ENCODE results near the gene XIAP.
"Not testable (repeated sequence)": the region's sequence is repeated elsewhere in the genome, so short reads cannot be mapped to it uniquely, and the experiment has no call there.

XIAP gene

DNA sequence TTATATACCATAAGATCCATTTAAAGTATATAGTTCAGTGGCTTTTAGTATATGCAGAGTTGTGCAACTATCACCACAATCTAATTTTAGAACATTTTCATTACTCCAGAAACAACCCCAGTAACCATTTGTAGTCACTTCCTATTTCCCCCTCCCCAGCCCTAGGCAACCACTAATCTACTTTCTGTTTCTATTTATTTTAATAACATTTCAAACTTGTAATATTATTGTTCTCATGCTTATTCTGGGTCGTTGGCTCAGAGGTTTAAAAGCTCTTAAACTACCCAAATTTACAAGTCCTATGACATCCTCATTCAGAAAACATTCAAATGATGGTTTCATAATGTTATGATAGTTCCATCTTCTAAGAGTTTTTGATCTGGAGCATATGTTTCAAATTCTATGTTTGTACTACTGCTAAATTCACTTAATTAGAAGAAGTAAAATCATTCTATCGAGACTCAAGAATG lies 18.4 kb downstream of the XIAP start:
- no peak for DNase-seq

DNA sequence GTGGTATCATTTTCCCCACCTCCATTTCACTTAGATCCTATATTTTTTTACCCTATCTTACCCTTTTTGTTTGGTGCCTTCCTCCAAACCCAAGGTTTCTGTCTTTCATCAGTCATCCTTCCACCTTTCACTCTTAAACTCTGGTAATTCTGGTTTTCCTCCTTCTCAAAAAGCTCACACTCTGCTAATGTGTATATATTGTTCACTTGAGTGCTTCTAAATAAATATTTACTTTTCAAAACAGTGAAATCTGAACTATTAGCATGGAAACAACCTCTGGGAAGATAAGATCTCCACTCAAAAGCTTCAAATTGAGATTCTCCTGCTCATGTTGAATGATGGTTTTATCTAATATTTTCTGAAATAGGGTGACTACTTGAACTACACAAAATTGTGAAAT lies 21.5 kb downstream of the XIAP start:
- DNase-seq = no peak

DNA sequence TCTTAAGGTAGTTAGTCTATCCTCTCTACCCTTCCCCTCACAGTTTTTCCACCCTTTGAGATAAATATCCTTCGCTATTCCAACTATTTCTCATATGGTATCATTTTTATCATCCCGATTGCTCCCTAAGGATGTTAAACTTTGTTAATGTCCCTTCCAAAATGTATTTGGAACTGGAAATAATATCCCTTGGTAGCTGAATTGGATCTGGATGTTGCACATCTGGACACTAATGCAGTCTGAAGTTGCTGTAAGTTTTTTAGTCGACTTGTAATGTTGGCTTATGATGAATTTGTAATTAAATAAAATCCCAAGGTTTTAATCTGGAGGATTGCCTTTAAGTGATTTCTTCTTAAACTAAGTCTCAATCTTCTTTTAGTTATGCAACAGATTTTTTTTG lies 22.5 kb downstream of the XIAP start:
- DNase-seq = no peak

DNA sequence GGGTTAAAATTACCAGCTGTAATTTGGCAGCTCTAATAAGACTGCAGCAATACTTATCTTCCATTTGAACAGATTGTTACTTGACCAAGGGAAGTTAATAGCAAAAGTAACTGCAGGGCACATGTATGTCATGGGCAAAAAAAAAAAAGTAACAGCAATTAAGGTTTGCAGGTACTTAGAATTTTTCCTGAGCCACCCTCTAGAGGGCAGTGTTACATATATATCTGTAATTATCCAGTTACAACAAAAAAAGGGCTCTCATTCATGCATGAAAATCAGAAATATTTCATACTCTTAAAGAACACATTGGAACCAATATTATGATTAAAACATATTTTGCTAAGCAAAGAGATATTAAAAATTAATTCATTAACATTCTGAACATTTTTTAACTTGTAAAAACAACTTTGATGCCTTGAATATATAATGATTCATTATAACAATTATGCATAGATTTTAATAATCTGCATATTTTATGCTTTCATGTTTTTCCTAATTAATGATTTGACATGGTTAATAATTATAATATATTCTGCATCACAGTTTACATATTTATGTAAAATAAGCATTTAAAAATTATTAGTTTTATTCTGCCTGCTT lies 25.1 kb downstream of the XIAP start:
- DNase-seq = peak; percentile 8

DNA sequence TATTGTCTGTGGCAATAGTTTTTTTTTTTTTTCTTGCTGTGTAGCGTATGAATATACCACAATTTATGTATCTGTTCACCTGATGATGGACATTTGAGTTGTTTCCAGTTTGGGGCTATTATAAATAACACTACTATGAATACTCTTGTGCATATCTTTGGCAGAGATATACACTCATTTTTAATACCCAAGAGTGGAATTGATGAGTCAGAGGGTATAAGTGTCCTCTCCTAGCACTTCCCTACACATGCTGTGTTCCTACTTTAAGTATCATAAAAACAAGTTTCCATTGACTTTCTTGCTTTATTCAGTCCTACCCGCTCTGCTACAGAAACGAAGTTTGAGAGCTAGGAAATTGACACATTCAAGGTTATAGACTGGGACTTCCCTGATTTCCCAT lies 39.8 kb downstream of the XIAP start:
- no peak for DNase-seq

DNA sequence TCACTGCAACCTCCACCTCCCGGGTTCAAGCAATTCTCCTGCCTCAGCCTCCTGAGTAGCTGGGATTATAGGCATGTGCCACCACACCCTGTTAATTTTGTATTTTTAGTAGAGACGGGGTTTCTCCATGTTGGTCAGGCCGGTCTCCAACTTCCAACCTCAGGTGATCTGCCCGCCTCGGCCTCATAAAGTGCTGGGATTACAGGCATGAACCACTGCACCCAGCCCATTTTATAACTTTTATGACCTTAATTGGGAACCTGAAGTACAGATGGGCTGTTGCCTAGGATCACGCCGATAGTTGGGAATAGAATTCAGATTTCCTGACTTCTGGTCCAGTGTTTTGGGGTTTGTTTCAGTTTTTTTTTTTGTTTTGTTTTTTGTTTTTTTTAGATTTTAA lies 43.4 kb downstream of the XIAP start:
- not testable (repeated sequence) for DNase-seq

DNA sequence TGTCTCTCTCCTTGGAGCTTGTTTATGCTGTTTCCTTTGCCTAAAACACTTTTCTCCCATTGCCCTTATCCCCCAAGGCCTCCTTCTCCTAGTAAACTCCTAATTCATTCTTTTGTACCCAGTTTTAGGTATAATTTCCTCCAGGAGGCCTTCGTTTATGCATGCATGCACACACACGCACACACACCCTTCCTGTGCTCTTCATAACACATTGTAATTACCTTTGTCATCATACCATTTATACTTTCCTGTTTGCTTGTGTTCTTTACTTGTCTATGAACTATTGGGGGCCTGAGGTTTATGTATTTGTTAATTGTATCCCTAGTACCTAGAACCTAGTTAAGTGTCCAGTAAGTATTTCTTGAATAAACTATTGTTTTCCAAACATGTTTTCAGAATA lies 45.5 kb downstream of the XIAP start:
- DNase-seq = no peak

DNA sequence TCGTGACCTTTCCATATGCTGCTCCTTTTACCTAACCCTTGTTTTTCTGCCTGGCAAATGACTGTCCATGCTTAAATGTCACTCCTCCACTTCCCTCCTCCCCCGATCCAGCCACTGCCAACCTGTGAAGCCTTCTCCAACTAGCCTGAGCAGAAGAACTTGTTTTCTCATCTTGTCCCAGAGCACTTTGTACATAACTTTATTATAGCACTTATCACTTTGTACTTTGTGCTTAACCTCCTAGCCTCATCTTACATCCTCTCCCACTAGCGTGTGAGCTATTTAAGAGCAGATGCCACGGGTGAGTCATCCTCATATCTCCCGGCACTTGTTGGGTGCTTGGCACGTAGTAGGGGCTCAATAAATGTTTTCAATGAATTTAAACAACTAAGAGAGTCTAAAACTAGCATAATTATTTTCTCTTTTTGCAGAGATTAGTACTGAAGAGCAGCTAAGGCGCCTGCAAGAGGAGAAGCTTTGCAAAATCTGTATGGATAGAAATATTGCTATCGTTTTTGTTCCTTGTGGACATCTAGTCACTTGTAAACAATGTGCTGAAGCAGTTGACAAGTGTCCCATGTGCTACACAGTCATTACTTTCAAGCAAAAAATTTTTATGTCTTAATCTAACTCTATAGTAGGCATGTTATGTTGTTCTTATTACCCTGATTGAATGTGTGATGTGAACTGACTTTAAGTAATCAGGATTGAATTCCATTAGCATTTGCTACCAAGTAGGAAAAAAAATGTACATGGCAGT lies 46.9 kb downstream of the XIAP start:
- no peak for DNase-seq

DNA sequence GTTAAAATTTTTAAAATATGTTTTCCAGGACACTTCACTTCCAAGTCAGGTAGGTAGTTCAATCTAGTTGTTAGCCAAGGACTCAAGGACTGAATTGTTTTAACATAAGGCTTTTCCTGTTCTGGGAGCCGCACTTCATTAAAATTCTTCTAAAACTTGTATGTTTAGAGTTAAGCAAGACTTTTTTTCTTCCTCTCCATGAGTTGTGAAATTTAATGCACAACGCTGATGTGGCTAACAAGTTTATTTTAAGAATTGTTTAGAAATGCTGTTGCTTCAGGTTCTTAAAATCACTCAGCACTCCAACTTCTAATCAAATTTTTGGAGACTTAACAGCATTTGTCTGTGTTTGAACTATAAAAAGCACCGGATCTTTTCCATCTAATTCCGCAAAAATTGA lies 49.7 kb downstream of the XIAP start:
- DNase-seq = no peak

DNA sequence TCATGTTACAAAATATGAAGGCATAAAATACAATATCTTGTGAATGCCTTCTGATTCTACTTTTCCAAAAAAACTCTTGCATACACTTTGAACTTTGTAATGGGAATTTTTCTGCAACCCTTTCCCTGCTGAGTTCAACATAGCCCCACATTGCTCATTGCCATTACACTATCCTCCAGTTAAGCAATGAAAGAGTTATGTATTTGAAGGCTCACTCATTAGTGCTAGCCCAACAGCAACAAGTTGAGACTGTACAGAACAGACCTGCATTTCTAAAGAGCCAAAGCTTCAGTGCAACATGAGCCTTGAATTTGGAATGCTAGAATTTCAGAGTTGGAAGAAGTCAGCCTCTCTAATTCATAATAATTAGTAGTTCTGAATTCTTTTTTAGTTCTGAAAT lies 57.2 kb downstream of the XIAP start:
- DNase-seq = no peak

DNA sequence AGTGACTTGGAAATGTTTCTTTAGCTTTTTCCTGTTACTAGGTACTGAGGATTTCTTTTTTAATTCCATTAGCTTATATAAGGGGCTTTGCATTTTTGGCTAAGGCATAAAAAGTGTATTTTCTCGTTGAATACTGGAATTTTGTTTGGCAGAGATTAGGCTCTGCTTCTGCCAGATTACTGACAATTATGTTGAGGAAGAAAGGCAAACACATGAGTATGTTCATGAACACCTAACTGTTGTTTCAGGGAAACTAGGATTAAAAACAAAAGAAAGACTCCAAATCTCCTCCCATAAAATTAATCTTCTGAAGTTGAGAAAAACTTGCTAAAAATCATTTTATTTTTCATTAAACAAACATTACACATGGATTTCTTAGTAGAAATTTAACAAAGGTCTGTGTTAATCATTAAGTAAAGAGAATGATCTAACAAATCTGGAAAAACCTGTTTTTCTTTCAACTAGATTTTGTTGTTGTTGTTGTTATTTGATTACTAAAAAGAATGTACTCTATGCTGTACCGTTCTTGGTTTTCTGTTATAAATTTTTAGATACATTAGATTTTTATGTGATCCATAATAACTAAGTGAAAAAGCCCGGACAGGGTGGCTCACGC lies 58.4 kb downstream of the XIAP start:
- DNase-seq = no peak

DNA sequence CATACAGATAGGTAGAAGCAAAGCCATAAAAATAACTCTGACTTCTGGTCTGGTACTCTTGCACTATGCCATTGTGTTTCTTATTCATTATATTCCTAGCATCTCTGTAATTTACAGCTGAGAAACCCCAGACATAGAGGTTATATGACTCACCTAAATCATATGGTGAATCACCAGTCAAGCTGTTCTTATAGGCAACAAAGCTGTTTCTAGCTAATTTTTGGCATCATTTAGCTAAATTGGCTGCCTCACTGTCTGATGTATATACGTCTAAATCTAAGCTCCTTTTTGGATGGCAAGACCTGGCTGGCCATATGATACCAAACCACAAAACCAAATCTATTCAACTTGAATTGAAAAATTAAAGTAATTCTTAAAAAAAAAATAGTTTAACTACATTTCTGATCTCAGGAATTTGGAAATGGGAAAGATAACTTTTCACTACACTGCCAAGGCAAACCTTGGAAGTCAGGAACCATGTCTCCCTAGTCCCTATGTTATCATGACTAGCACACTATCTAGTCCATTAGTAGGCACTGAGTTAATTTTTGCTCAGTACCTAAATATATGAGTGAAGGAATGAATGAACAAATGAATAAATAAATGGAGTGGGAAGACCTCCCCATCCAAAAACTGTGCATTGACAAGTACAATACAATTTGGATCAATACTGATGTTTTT lies 60.4 kb downstream of the XIAP start:
- DNase-seq = no peak

DNA sequence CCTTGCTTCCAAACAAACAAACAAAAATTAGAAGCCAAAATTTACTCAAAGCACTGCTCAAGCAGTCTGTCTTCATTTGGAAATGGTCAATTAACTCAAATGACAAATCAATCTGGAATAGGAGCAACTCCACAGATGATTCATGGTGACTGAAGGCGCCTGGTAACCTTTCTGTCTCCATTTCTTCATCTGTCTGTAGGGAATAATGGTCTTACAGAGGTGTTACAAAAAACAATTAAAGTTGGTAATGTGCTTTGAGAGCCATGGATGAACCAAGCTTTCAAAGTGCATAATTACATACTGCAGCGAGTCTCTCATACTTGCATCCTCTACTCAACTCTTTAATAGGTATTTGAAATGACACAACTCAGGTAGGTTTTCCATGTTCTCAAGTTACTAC lies 63.4 kb downstream of the XIAP start:
- DNase-seq = no peak

DNA sequence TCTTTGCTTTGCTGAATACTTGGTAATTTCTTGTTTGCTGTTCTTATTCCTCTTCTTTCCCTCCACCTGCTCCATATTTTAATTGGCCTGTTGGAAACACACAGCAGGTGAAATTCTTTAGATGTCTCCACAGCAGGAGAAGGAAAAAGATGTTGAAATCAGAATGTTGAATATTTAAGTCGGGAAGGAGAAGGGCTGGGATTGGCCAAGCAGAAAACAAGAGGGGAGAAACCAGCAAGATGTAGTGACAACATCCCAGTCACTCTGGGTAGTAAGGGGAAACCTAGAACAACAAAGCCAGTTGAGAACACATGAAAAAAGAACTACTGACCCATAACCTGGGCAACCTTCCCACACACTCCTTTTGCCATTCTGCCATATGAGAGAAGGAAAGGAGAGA lies 64.3 kb downstream of the XIAP start:
- no peak for DNase-seq

DNA sequence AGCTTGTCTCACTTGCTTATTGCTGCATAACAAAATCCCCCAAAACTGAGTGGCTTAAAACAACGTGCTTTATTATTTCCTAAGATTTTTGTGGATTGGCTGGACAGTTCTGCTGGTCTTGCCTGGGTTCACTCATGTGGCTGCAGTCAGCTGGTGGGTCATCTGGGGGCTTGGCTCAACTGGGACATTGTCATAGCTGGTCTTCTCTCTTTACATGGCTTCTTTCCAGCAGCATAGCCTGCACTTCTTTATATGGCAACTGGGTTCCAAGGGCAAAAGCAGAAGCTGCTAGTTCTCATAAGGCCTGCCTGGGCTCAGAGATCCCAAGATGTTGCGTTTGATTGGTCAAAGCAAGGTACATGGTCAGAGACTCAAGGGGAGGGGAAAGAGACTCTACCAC lies 68.0 kb downstream of the XIAP start:
- DNase-seq = no peak

DNA sequence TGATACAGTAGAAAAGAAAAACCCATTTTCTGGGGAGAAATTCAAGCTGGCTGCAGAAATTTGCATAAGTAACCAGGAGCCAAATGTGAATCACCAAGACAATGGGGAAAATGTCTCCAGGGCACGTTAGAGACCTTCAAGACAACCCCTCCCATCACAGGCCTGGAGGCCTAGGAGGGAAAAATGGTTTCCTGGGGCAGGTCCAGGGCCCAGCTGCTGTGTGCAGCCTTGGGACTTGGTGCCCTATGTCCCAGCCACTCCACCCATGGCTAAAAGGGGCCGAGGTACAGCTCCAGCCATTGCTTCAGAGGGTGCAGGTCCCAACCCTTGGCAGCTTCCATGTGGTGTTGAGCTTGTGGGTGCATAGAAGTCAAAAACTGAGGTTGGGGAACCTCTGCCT lies 72.2 kb downstream of the XIAP start:
- DNase-seq = not testable (repeated sequence)

DNA sequence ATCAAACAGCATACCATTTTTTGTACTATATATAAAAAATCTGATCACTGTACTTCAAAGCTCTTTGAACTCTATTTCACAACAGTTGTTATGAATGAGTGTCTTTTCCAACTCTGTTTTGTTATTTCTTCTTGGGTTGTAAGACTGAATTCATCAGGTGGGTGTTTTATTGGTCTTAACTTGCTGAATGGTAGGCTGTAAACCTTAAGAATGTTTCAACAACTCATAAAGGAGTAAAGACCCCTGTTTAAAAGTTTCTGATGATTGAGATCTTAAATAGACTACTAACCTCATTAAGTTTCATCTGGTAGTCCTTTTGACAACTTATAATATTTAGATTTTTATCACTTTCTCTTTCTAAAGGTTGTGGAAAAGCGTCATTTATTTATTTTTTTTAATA lies 83.2 kb downstream of the XIAP start:
- DNase-seq = no peak

DNA sequence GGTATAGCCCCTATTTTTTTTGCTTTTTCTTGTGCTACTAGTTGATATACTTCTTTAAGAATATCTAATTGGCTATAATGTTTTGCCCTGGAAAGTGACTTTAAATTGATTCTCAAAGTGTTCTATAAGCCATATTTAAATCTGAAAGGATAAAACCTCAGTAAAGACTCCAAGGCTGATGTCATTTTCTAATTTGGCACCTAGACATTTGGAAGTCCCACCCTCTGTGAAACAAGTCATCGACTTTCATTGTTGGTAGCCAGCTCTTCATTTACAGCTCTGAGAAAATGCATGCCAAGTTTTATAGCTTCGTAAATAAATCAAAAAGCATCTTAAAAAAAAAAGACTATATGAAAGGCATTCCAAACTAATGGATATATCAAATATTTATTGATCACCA lies 83.6 kb downstream of the XIAP start:
- DNase-seq = no peak

DNA sequence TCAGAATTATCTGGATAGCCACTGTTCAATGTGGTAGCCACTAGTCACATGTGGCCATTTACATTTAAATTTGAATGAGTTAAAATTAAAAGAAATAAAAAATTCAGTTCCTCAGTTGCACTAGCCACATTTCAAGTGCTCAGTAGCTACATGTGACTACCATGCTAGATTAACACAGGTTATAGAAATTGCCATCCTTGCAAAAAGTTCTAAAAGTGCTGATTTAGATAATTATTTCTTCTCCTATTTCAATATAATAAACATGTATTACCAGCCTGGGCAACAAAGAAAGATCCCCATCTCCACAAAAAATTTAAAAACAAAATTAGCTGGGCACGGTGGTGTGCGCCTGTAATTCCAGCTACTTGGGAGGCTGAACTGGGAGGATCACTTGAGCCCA lies 90.0 kb downstream of the XIAP start:
- DNase-seq = no peak

DNA sequence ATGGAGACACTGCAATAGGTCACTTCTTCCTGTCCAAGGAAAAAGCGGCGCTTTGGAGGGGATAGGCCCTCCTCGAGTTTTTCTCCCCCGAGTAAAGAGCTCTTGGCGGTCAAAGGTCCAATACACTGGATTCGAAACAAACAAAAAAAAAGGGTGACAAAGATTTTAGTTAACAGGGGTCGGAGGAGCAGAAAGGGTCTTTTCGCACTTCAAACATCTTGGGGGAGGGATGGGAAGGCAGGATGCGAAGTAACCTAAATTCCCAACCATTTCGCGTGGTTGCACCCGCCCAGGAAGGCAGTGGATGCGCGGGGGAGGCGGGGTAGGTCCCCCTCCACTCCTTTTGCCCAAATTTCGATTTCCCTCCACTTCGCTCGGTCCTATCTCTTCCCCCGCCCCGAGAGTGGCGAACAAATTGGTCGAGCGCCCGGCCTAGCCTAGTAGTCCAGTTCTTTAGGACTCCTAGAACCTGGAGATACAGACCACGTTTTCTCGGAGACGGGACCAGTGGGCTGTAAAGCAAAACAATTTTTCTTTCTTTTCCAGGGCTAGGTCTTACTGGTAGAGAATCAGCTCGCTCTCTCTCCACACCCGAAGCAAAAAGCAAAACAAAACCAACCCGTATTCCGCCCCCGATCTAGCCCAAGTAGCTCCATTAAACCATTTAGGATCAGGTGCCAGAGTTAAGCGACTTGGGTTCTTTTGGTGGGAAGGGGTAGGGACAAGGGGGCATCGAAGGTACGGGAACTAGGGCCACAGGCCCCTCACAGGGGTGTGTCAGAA lies 99.6 kb downstream of the XIAP start:
- no peak for DNase-seq

DNA sequence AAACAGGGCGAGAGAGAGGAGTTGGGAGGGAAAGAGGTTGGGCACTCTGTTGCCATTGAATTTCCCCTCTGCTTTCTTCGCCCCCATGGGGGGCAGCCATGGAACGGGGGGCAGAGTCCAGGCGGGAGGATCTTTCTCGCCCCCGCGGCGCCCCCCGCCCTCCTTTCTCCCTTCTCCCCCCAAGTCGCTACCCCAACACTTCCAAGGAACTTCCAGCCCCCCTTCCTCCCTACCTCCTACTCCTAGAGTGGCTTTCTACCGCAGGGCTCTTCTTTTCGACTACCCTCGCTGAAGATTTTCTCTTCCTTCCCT lies 101.1 kb downstream of the XIAP start:
- no peak for DNase-seq

DNA sequence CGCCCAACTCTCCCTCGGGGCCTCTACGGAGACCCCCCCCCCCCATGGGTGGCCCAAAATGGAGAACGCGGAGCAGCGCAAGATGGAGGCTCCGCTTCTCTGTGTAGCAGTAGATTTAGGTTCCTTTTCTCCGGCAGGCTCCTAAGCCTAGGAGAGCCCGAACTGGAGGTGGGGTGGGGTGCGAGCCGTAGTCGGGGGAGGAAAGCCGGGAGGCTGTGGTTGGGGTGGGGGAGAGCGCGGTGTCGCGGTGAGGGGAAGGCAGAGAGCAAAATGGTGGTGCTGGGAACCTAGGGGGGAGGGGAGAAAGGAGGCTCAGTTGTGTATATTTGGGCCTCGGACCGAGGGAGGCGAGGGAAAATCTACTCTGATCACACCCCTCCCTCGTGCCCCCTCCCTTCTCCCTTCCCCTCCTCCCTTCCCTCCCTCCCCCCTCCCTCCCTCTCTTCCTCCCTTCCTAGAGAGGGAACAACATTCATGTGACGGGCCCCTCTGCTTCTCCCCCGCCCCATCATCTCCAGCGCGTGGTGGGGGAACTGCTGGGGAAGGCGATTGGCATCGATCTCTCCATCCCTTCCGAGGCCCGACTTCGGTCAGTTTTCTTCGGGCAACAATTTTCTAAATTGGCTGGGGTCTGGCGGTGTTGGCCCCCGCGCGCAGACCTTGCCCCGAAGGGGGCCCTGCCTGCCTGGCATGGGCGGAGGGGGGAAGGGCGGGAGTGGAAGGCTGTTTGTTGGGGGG lies 101.6 kb downstream of the XIAP start, which contains the start of gene STAG2:
Gene STAG2 (plus strand): TSS at position 439 of the 738 bp plus-strand sequence. CDS start 60,922 bp downstream, outside the sequence.
- peak; percentile 67 for DNase-seq
